ENCODE results near the gene COG8.

DNA sequence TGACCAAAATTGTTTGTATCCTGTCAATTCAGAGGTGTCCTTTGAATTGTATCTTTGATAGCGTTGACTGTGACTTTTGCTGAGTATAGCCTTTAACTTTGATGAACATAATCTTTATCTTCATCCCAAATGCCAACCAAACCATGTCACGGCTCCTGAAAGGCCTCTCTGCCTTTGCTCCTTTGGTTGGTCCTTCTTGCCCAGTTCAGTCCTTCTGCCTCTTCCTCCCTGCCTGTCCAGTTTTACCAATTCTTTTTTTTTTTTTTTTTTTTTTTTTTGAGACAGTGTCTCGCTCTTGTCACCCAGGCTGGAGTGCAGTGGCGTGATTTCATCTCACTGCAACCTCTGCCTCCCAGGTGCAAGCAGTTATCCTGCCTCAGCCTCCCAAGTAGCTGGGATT, 41.1 kb downstream of the COG8 start:
- TF ChIP-seq, protein P1, sequence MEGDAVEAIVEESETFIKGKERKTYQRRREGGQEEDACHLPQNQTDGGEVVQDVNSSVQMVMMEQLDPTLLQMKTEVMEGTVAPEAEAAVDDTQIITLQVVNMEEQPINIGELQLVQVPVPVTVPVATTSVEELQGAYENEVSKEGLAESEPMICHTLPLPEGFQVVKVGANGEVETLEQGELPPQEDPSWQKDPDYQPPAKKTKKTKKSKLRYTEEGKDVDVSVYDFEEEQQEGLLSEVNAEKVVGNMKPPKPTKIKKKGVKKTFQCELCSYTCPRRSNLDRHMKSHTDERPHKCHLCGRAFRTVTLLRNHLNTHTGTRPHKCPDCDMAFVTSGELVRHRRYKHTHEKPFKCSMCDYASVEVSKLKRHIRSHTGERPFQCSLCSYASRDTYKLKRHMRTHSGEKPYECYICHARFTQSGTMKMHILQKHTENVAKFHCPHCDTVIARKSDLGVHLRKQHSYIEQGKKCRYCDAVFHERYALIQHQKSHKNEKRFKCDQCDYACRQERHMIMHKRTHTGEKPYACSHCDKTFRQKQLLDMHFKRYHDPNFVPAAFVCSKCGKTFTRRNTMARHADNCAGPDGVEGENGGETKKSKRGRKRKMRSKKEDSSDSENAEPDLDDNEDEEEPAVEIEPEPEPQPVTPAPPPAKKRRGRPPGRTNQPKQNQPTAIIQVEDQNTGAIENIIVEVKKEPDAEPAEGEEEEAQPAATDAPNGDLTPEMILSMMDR (conservative IDR thresholded peaks at IDR 0.05; ENCODE audit: low read depth in 2 of 2), result no peak
- TF ChIP-seq EZH2phosphoT487 (IDR thresholded peaks at IDR 0.05; ENCODE audit: unreplicated experiment), result no peak
- no peak for TF ChIP-seq EZH2 (IDR thresholded peaks at IDR 0.05; ENCODE audit: low read depth, unreplicated experiment)
- no peak for TF ChIP-seq JUNB (IDR thresholded peaks at IDR 0.05; ENCODE audit: unreplicated experiment)
- no peak for TF ChIP-seq POLR2AphosphoS5 (IDR thresholded peaks at IDR 0.05; ENCODE audit: low read depth)
- TF ChIP-seq ZNF114 (CRISPR knock-in tag; IDR thresholded peaks at IDR 0.05), result no peak
- TF ChIP-seq, protein P2, sequence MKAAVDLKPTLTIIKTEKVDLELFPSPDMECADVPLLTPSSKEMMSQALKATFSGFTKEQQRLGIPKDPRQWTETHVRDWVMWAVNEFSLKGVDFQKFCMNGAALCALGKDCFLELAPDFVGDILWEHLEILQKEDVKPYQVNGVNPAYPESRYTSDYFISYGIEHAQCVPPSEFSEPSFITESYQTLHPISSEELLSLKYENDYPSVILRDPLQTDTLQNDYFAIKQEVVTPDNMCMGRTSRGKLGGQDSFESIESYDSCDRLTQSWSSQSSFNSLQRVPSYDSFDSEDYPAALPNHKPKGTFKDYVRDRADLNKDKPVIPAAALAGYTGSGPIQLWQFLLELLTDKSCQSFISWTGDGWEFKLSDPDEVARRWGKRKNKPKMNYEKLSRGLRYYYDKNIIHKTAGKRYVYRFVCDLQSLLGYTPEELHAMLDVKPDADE (IDR thresholded peaks at IDR 0.05), result no peak
- no peak for TF ChIP-seq REST (IDR thresholded peaks at IDR 0.05; ENCODE audit: unreplicated experiment)
- no peak for TF ChIP-seq CREB1 (CRISPR knock-in tag; IDR thresholded peaks at IDR 0.05; ENCODE audit: low read depth)
- TF ChIP-seq STAT1 (IDR thresholded peaks at IDR 0.05; ENCODE audit: unreplicated experiment), result no peak
- TF ChIP-seq ZNF331 (CRISPR knock-in tag; IDR thresholded peaks at IDR 0.05; ENCODE audit: low read depth), result no peak
- no peak for TF ChIP-seq NANOG (IDR thresholded peaks at IDR 0.05; ENCODE audit: borderline replicate concordance)

Data from GM23338 (cell line).